Stimulated activated CD4-positive, alpha-beta T cell treated with anti-CD3 and anti-CD28 coated beads, Interleukin-15, amount 100 ng/mL, for 24 hours (primary cell): ENCODE results near the gene RAD51B.
"Not testable (repeated sequence)": the region's sequence is repeated elsewhere in the genome, so short reads cannot be mapped to it uniquely, and the experiment has no call there.

ENCODE experiments used
- DNase-seq: peaks from one replicate; pipeline ENCODE4 v3.0.0-alpha.2; 2020

RAD51B gene

DNA sequence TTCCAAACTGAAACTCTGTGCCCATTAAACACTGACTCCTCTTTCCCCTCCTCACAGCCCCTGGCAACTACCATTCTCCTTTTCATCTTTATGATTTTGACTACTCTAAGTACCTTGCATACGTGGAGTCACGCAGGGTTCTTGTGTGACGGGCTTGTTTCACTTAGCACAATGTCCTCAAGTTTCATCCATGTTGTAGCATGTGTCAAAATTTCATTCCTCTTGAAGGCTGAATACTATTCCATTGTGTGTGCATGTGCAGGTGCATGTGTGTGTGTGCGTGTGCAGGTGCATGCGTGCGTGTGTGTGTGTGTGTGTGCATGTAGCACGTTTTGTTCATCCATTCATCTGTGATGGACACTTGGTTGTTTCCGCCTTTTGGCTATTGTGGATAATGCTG, 867.1 kb downstream of the RAD51B start:
- DNase-seq, result no peak

DNA sequence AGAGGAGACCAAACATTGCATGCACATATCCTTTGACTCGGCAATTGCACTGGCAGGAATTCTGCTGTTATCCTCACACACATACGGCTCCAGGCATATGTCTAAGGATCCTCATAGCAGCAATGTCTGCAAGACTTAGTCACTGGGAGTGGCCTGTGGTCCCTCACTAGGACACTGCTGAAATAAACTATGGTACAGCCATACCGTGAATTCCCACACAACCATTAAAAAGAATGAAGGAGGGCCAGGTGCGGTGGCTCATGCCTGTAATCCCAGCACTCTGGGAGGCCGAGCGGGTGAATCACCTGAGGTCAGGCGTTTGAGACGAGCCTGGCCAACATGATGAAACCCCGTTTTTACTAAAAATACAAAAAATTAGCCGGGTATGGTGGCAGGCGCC, 868.2 kb downstream of the RAD51B start:
- DNase-seq, result no peak

DNA sequence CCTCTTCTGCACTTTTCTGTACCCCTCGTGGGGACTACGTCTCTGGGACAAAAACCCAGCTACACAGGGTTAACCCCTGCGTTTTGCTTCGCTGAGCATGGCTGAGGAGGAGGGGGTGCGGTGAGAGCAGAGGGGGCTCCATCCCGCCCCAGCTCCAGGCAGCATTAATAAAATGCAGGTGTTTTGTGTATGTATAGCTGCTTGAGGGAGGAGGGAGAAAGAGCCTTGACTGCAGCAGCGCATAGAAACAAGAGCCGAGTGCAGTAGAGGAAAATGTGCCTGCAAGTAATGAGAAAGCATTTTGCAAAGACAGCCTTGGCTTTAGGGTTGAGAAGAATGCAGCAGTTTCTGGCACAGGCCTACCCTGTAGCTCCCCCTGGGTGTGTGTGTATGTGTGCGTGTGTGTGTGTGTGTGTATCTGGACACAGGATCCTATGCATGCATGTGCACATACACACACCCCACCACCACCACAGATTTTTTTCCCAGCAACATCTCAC, 869.3 kb downstream of the RAD51B start:
- no peak for DNase-seq

DNA sequence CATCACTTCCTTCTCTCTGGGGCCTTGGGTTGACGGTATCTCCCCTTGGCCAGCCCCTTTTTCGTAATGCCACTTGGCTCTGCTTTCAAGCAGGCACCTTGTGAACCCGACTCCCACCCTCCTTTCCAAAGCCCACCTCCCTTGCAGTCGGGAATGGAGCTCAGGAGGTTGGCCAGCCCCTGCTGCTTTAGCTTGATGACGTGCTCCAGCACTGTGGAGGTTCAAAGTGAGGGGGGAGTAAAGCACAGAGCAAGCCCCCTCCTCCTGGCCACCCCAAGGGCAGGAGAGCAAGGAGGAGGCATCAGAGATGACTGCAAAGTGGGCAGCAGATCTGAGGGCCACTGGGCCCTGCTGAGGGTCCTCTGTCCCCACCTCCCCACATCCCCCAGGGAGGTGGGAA, 869.9 kb downstream of the RAD51B start:
- DNase-seq, result no peak

DNA sequence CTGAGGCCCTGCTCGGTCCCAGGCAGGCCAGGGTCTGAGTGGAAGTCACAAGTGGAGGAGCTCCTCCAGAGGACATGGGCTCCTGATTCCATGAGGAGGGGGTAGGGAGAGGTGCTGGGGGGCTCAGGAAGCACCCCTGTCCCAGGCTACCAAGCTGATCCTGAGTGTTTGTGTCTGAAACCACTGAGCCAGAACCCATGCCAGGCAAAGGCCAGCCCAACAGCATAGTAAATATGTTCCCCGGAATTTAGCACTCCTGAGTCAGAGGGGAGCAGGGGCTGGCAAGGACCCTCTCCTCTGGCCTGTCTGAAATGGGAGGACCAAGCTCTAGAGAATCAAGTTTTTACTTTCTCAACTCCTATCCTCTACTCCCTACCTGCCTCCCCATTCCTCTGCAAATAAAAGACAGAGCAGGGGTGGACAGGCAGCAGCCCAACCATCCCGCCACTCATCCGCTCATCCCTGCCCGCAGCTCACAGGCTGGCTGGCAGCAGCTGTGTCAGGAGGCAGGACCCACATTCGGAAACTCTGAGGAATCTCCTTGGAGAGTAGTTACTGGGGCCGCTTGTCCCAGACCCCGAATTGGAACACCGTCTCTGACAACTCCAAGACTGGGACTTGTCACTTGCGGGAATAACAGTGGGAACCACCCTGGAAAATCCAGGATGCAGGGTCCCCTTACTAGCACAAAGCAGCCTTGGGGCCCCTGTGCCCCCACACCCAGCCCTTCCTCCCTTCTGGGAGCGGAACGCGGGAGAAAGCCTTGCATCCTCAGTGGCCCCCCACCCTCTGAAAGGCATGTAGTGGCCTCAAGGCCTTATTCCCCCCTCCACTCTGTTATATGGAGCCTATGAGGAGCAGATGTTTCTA, 870.7 kb downstream of the RAD51B start:
- DNase-seq, result no peak

DNA sequence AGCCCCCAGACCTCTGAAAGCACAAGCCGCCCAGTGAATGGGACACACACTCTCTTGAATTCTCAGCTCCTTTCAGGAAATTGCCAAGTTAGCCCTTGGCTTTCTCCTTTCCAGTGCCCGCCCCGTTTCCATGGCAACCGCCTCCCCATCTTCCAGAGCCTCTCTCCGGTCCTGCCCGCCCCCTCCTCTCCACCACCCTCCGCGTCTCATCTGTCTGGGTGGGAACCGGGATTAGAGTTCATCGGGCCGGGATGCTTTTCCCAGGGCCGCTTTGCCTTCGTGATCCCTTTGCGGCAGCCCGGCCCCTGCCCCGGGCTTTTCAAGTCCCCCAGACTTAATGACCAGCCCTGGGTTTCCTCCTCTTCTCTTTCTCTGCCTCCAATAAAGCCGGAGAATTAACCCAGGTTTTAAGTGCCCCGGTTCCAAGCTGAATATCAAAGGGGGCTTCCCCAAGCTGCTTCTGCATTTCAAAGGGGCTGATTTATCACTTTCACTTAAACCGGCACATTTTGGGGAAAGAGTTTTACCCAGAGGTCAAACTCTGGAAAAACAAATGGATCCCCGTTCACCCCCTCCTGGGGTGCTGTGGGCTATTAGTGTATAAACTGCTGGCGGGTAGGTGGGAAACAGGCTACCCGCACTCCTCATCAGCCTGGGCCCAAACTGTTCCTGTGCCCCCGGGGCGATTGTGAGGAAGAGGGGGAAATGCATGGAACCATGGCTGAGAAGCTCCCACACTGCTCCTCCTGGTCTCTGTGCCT, 871.6 kb downstream of the RAD51B start:
- DNase-seq, result no peak

DNA sequence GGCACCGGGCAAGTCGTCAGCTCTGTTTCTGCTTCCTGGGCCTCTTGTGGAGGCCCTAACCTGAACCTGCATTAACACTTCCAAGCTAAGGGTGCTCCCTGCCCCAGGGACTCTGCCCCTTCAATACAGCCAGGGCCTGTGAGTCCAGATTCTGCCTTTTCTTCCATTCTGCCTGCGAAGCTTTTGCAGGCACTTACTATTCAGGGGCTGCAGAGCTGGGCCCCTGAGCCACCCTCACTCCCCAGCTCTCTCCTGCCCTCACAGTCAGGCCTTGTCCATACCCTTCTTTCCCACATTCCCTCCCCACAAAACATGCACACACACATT, 872.2 kb downstream of the RAD51B start:
- no peak for DNase-seq

DNA sequence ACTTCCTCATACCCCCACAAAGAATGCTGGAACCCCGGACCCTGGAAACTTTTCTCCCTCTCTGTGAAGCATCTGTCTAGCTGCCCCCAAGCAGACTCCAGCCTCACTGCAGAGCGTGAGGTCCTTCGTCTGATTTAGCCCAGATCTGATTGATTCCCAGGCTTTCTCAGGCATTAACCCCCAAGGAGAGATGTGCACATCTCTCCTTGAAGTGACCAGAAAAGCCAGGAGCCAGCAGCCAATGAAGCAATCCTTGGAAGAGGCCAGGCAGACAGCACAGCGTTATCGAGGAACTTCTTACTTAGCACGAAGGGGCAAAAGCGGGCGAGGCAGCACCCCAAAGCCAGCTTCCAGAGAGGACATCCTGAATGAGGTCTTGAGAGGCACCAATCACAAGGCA, 872.6 kb downstream of the RAD51B start:
- no peak for DNase-seq

DNA sequence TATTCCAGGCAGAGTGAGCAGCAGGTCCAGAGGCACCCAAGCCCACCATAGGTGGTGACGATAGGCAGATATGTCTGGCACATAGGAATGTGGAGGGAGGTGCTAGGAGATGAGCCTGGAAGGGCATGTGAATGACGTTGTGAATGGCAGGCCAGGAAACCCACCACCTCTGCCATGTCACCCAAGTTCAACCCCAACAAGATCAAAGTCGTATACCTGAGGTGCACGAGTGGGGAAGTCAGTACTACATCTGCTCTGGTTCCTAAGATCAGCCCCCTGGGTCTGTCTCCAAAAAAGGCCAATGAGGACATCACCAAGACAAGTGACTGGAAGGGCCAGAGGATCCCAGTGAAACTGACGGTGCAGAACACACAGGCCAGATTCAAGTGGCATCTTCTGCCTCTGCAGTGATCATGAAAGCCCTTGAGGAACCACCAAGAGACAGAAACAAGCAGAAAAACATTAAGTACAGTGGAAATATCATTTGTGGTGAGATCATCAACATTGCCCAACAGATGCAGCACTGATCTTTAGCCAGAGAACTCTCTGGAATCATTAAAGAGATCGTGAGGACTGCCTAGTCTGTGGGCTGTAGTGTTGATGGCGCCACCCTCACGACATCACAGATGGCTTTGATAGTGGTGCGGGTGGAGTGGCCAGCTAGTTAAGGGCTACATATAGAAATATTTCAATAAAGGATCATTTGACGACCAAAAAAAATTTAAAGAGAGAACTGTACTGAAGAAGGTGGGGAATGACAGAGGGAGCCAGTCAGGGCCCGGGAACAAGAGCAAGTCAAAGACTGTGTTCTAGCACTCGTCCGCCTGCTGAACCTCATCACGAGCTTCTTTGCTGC, 873.6 kb downstream of the RAD51B start:
- no peak for DNase-seq

DNA sequence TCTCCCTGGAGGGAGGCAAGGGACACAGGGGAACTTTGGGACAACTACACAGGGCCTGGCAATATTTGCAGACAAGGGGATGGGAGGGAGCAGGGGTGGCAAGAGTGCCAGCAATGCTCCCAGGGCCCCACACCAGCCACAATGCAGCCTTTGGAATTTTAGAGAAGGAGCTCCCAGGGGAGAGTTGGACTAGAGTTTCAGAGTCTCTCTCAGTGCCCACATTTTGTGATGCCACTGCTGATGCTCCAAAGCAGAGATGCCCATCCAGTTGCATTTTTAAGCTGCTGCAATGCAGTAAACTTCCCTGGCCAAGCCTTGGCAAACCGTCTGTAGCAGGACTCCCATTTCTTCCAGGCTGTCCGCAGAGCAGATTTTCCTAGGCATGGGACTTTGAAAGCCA, 874.3 kb downstream of the RAD51B start:
- no peak for DNase-seq

DNA sequence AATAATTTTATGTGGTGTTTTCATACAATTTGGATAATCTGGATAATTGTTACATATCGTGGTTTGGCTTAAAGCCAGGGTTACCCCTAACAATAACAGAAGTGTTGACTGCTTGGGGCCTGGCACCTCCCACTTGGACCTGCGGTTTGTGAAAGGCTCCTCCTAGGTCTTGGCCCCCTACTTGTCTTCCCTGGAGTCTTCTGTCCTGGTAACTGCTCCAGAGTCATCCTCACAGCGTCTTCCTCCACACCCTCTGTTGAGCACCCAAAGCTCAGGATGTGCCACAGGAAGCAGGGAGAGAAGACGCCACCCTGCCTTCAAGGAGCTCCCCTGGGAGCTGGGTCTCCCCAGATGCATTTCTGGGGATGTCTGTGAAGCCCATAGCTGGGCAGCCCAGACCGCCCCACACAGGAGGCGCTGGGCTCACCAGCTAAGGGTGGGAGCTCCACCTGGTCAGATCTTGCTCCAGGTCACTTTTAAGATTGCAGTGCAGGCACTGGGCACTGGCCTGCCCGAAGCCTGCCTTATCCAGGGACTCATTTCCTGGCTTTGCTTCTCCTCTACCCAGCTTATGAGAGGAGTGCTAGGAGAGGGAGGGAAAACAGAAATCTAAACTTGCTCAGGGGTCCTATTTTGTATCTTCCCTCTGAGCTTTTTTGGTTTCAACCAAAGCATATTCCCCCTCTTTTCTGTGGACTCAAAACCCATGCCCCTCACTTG, 875.1 kb downstream of the RAD51B start:
- DNase-seq, result no peak

DNA sequence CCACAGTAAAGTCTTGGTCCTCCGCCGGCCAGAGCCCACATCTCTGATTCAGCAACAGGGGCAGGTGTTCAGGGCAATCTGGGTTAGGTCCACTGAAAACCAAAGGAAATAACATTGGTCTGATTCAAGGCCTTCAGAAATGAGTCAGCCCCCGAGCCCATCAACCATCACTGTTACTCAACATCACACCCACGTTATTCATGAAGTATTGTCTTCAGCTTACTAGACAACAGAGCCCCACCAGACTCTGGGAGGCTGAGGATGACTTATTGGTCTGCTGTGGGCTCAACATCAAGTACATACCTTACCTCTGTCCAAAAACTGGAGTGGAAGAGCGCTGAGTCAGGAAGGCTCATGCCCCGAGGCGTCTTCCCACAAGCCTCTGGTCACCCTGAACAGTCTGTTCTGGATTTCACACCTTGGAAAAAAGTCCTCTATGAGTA, 875.8 kb downstream of the RAD51B start:
- peak; percentile 49 for DNase-seq

DNA sequence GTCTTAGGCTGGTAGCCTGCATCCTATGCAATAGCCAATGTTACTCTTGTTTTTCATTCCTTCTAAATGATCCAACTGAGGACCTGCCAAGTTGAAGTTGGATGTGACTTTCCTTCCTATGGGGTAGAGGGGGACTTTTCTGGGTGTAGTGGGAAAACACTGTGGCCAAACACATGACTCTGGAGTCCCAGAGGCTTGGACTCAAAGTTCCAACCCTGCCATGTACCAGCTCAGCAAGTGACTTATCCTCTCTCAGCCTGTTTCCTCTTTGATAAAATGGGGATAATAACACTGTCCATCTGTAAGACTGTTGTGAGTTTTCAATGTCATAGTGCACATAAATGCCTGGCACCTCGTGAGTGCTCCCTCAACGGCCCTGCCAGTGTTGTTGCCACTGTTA, 876.3 kb downstream of the RAD51B start:
- no peak for DNase-seq

DNA sequence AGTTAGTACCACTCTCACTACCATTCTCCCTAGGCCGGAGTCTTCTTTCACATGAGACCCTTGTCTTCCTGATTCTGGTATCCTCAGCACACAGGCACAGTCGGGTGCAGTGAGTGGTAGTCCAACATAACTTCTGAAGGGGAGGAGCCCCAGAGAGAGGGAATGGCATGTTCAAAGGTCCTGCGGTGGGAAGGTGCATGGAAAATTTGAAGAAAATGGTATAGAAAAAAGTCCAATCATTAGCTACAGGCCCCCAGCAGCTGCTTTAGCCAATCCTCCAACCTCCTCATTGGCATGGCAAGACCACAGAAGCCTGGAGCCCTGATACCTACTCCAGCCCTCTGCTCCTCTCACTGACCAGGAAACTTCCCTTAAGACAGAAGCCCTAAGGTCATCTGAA, 876.7 kb downstream of the RAD51B start:
- no peak for DNase-seq

DNA sequence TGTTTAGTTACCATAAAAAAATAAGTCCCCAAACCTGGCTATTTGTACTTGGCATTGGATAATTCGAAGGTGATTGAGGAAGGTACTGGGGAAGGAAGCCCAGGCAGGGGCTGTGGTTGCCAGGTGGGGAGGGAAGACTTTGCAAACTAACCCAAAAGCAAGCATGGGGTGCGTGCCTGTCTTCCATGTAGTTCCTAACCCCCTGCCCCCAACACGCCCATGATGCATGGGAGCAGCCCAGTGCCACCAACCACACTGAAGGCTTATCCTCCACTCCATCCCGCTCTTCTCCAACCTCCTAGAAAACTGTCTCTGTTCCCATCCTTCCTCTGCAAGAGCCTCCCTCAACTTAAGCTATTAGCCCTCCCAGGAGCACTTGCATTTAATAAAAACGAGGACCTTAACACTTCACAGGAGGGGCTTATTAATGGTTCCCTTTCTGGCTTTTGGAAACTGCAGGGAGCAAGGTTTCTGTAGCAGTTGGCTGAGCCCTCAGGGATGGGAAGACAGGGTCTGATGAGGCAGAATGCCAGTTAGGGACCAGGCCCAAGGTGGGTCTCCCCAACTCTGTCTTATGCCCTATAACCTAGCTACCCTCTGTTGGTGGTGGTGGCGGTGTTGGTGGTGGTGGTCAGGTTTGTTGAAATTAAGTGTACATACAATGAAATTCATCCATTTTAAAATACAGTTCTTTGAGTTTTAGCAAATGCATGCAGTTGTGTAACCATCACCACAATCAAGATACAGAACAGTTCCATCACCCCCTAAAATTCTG, 877.3 kb downstream of the RAD51B start:
- DNase-seq, result no peak

DNA sequence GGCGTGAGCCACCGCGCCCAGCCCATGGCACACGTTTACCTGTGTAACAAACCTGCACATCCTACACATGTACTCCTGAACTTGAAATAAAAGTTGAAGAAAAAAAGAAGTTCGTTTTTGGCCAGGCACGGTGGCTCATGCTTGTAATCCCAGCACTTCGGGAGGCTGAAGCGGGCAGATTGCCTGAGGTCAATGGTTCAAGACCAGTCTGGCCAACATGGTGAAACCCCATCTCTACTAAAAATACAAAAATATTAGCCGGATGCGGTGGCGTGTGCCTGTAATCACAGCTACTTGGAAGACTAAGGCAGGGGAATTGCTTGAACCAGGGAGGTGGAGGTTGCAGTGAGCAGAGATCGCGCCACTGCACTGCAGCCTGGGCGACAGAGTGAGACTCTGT, 879.2 kb downstream of the RAD51B start:
- not testable (repeated sequence) for DNase-seq

DNA sequence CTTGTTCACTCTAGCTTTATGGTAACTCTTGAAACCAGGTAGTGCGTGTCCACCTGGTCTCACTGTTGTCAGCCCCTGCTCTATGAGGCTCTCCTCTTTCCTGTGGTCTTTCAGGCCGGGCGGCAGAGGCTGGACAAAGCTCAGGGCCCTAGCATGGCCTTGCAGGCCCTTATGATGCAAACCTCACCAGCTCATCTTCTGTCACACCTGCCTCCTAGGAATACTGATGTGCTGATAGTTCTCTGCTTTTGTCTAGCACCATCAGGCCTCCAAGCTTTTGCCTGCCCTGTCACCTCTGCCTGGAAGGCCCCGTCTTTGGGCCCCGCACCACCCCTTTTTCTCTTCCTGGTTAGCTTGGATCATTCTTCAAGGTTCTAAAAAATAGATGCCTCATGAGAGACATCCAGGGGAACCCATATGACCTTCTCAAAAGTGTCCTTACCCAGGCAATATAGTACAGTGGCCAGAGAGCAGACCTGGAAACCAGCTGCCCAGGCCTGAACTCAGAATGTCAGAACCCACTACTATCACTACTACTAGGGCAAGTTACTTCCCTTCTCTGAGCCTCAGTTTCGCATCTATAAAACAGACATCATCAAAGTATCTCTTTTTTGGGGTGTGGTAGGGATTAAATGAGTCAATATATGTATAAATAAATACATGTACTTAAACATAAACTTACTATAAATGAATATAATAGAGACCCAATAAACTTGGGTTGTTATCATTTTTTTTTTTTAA, 881.6 kb downstream of the RAD51B start:
- DNase-seq, result no peak

DNA sequence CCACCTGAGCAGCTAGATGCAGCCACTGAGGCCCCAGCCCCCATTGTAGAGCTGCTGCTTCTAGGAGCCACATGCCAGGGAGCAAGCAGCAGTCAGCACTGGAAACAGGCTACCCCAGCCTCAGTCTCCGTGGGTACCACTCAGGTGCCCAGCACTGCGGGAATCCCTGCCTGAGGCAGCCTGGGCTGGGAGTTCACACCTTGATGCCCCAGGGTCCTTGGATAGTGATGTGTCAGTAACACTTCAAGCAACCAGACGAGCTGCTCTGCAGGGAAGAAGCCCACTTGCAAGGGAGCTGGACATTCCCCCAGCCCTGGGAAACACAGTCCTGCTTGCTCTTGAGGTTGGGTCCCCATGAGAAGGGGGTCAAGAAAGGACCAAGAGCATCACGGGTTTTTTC, 882.6 kb downstream of the RAD51B start:
- DNase-seq, result no peak

DNA sequence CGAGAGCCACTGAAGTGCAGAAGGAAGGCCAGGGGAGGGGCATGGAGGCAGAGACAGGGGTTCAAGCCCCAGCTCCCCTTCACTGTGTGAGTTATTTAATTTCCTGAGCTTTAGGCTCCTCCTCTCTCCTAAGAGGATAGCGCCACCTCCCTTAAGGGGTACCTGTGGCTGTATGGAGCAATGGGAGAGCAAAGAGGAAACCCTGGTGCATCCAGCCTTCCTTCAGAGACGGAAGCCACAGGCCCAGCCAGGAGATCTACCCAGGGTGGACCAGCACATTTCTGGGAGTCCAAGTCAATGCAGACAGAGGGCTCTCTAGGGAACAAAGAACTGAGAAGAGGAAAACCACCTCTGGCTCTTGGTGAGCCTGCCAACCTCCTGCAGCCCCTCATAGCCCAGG, 883.0 kb downstream of the RAD51B start:
- no peak for DNase-seq

DNA sequence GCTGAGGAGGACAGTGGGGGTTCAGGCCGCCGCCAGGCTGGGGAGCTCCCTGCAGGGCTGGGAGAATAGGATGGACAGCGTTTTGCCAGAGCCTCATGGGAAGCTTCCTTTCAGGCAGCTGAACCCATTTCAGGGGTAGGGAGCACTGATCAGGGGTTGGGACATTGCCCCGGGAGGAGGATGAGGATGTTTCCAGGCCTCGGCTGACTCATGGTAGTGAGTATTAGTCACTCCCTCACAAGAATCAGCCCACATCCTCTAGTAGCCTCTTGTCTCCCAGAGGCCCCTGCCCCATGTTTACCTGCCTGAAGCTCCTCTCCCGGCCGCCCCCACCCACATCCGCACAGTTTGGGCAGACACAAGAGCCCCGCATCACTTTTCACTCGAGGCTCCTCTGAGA, 883.5 kb downstream of the RAD51B start:
- DNase-seq, result peak; percentile 60
